EL (cell line): ENCODE measurements around the gene NUMBL.

Experiments
- DNase-seq: peaks from one replicate; pipeline ENCODE4 v3.0.0-alpha.2; 2016

NUMBL gene

GRCh38 chr19:40688987-40689338 is 1.5 kb downstream of the NUMBL start:
- no peak for DNase-seq

- DNase-seq = no peak
These were observed 2.1 kb downstream of the NUMBL start for GRCh38 chr19:40688309-40688708.

GRCh38 chr19:40687525-40688016 is 2.9 kb downstream of the NUMBL start:
- DNase-seq = peak; percentile 65

- no peak for DNase-seq
These were observed 3.4 kb downstream of the NUMBL start for GRCh38 chr19:40686882-40687524.

GRCh38 chr19:40685563-40685962 is 4.9 kb downstream of the NUMBL start:
- no peak for DNase-seq

GRCh38 chr19:40685016-40685526 is 5.4 kb downstream of the NUMBL start:
- no peak for DNase-seq

GRCh38 chr19:40684280-40684679 is 6.2 kb downstream of the NUMBL start:
- DNase-seq = no peak

- DNase-seq = no peak
These were observed 7.0 kb downstream of the NUMBL start for GRCh38 chr19:40683437-40683836.

GRCh38 chr19:40682431-40682964 is 8.0 kb downstream of the NUMBL start:
- DNase-seq = no peak

GRCh38 chr19:40681039-40681438 is 9.4 kb downstream of the NUMBL start:
- no peak for DNase-seq

GRCh38 chr19:40677156-40677555 is 13.3 kb downstream of the NUMBL start:
- DNase-seq = no peak

- no peak for DNase-seq
These were observed 16.2 kb downstream of the NUMBL start for GRCh38 chr19:40674291-40674690.

- DNase-seq = no peak
These were observed 17.1 kb downstream of the NUMBL start for GRCh38 chr19:40673397-40673796.

GRCh38 chr19:40672573-40673299 is 17.7 kb downstream of the NUMBL start:
- no peak for DNase-seq

- no peak for DNase-seq
These were observed 18.4 kb downstream of the NUMBL start for GRCh38 chr19:40672038-40672437.

GRCh38 chr19:40671404-40671803 is 19.0 kb downstream of the NUMBL start:
- DNase-seq = no peak

- DNase-seq = no peak
These were observed 21.3 kb downstream of the NUMBL start for GRCh38 chr19:40668991-40669614.

- no peak for DNase-seq
These were observed 22.8 kb downstream of the NUMBL start for GRCh38 chr19:40667602-40668001.

GRCh38 chr19:40666803-40667438 is 23.5 kb downstream of the NUMBL start:
- DNase-seq = no peak

GRCh38 chr19:40663695-40664692 is 26.5 kb downstream of the NUMBL start:
- DNase-seq = peak; percentile 44

GRCh38 chr19:40662925-40663694 is 27.3 kb downstream of the NUMBL start:
- DNase-seq = peak; percentile 81
